Mucosa of descending colon (tissue), 3 donors: Measurements from ENCODE around the gene EDRF1. TPM values are rescaled to one million over a fixed set of nuclear protein-coding genes. Genes with fewer than 3 reads are reported as not detected.

Source experiments
- ATAC-seq: fragments of 200-7000 bp; cut with Tn5 transposase; one replicate; pipeline ENCODE4 v1.9.1; 2020; ENCODE audit warnings: mild to moderate bottlenecking, moderate library complexity
- DNase-seq, 3 donors: peaks; one replicate each; pipeline ENCODE4 v3.0.0-alpha.2; 2020
- H3K36me3 ChIP-seq: fragments of 200-600 bp; one replicate; pipeline ENCODE4 v1.8.0; 2021; ENCODE audit warnings: low read depth, mild to moderate bottlenecking
- H3K4me1 ChIP-seq: fragments of 200-600 bp; one replicate; pipeline ENCODE4 v1.8.0; 2021; ENCODE audit warnings: low read depth, mild to moderate bottlenecking
- H3K4me3 ChIP-seq: fragments of 200-600 bp; one replicate; pipeline ENCODE4 v1.8.0; 2021; ENCODE audit warnings: mild to moderate bottlenecking
- H3K9me3 ChIP-seq: fragments of 200-600 bp; one replicate; pipeline ENCODE4 v1.8.0; 2021; ENCODE audit warnings: mild to moderate bottlenecking
- CTCF ChIP-seq: fragments of 200-600 bp; IDR thresholded peaks from one replicate; pipeline ENCODE4 v1.8.0; 2022; ENCODE audit warnings: antibody characterized with exemption, mild to moderate bottlenecking
- intact Hi-C, 2 donors: fragments of 100-400 bp; cut with DNase I in 1 of 2; cut with micrococcal nuclease in 1 of 2; formaldehyde crosslinking; loops; one replicate each; pipeline versions ENCODE4 v1.11.0 to v1.11.1; 2022; cut with DNase I, micrococcal nuclease
- total RNA-seq, 3 donors: library from RNA; stranded (reverse); fragmentation: NEBNext Ultra II Directional in 2 of 3; extraction: Animal tissue kit (Norgen Biotek cat#: 25700) in 2 of 3; gene quantifications; one replicate each; pipeline versions ENCODE4 v1.2.1 to v1.2.4, GENCODE V29; 2021 to 2023
- donor health status: DM: no; HTN: no; CAD: no; lungs with moderate emphysema.
- donor health status: DM: no; HTN: no; CAD: no.
- donor health status: DM: no; HTN: yes; CAD: no.

The EDRF1 gene
- total RNA-seq, 3 donors from 2014 or later, result 20.3 to 24.3 (median 23.5) TPM

- no peak for ATAC-seq
- Histone ChIP-seq H3K4me1 (no peaks in the 10 kb centered on the region), H3K36me3 (no peaks in the 10 kb centered on the region), H3K9me3 (no peaks in the 10 kb centered on the region), H3K4me3 (no peak overlapping the region)
- intact Hi-C loops, result no loop called here
- DNase-seq, result no peak
- no peak for TF ChIP-seq CTCF
Measured at GRCh38 chr10:125770844-125771243, 51.3 kb downstream of the EDRF1 start.

GRCh38 chr10:125772112-125772863, 52.8 kb downstream of the EDRF1 start:
- Histone ChIP-seq H3K4me1 (no peaks in the 10 kb centered on the region), H3K36me3 (no peaks in the 10 kb centered on the region), H3K4me3 (no peak overlapping the region), H3K9me3 (no peaks in the 10 kb centered on the region)
- ATAC-seq (no peak), DNase-seq (no peak)
- intact Hi-C loops, result no loop called here
- TF ChIP-seq CTCF, result no peak

- ATAC-seq (no peak), DNase-seq (no peak)
- Histone ChIP-seq H3K4me1 (no peaks in the 10 kb centered on the region), H3K36me3 (no peaks in the 10 kb centered on the region), H3K4me3 (no peak overlapping the region), H3K9me3 (no peaks in the 10 kb centered on the region)
- no peak for TF ChIP-seq CTCF
- intact Hi-C loops, result no loop called here
Measured at GRCh38 chr10:125772864-125773180, 53.3 kb downstream of the EDRF1 start.

GRCh38 chr10:125773687-125774543, 54.4 kb downstream of the EDRF1 start:
- Histone ChIP-seq H3K4me1 (no peaks in the 10 kb centered on the region), H3K36me3 (no peaks in the 10 kb centered on the region), H3K4me3 (no peak overlapping the region), H3K9me3 (no peaks in the 10 kb centered on the region)
- no peak for TF ChIP-seq CTCF
- intact Hi-C loops, result no loop called here
- ATAC-seq (no peak), DNase-seq (no peak)

GRCh38 chr10:125774581-125775191, 55.2 kb downstream of the EDRF1 start:
- no peaks in the 10 kb centered on the region for H3K36me3 ChIP-seq
- intact Hi-C loops, result no loop called here
- H3K9me3 ChIP-seq, result no peaks in the 10 kb centered on the region
- no peak for DNase-seq
- no peak overlapping the region for H3K4me3 ChIP-seq
- TF ChIP-seq CTCF, result no peak
- ATAC-seq, result no peak
- no peaks in the 10 kb centered on the region for H3K4me1 ChIP-seq
